22Rv1 (cell line): ENCODE measurements around the gene TREML4.

Experiments
- CTCF ChIP-seq: fragments of 450-650 bp; IDR thresholded peaks from 2 replicates; pipeline ENCODE4 v1.5.1; 2017; ENCODE audit warnings: mild to moderate bottlenecking
- ZFX ChIP-seq: fragments of 450-650 bp; IDR thresholded peaks from 2 replicates; pipeline ENCODE4 v1.6.1; 2017; ENCODE audit warnings: antibody characterized with exemption, borderline replicate concordance

GRCh38 chr6:41237128-41237527, 9.0 kb downstream of the TREML4 start:
- TF ChIP-seq CTCF (no peak), ZFX (no peak)
